Muscle of leg (tissue), 11 donors: Measurements from ENCODE around the gene HOXD10. TPM values are rescaled to one million over a fixed set of nuclear protein-coding genes. Genes with fewer than 3 reads are reported as not detected.

ENCODE experiments used
- DNase-seq: peaks from one replicate; pipeline ENCODE4 v3.0.0; 2013
- H3K27ac ChIP-seq: one replicate; pipeline ENCODE4 v1.5.1; 2013; ENCODE audit warnings: mild to moderate bottlenecking, low read length, control low read depth
- H3K27me3 ChIP-seq: one replicate; pipeline ENCODE4 v1.6.1; 2013; ENCODE audit warnings: low read length; ENCODE audit not compliant: control insufficient read depth, insufficient read depth
- H3K36me3 ChIP-seq: one replicate; pipeline ENCODE4 v1.6.1; 2013; ENCODE audit warnings: low read length; ENCODE audit not compliant: control insufficient read depth, insufficient read depth
- H3K4me1 ChIP-seq: one replicate; pipeline ENCODE4 v1.6.1; 2013; ENCODE audit warnings: low read length; ENCODE audit not compliant: control insufficient read depth, insufficient read depth
- H3K4me3 ChIP-seq: one replicate; pipeline ENCODE4 v1.5.1; 2013; ENCODE audit warnings: low read length, control low read depth
- H3K9me3 ChIP-seq: replicated peaks from 2 replicates; pipeline ENCODE4 v1.6.1; 2013; ENCODE audit warnings: low read depth, low read length; ENCODE audit not compliant: control insufficient read depth
- WGBS: methylation state at CpG from one replicate; pipeline ENCODE4 v1.1.5; 2013; ENCODE audit warnings: missing lambda C conversion rate; ENCODE audit not compliant: insufficient coverage; 5-methylcytosine and 5-hydroxymethylcytosine counted together
- polyA plus RNA-seq, 8 donors: library from polyadenylated mRNA; unstranded; fragments of 120-200 nt; gene quantifications; one replicate each; pipeline versions ENCODE4 v1.2.1 to v1.2.3, GENCODE V29; 2013; ENCODE audit warnings: inconsistent platforms in 1 of 8, low replicate concordance in 1 of 8; ENCODE audit not compliant: insufficient read length in 8 of 8, insufficient read depth in 1 of 8
- total RNA-seq: library from RNA; stranded (reverse); fragments of 120-200 nt; gene quantifications from one replicate; pipeline ENCODE4 v1.2.4, GENCODE V29; 2013

Gene HOXD10
- total and polyA plus RNA-seq, 9 donors = 0.05 to 4.6 (median 0.21) TPM; not detected in 2

GRCh38 chr2:176076063-176076462 lies 40.5 kb upstream of the HOXD10 start:
- Histone ChIP-seq H3K27me3 (peaks cover 83% of the 10 kb centered on the region), H3K4me1 (peaks cover 17% of the 10 kb centered on the region), H3K9me3 (no peaks in the 10 kb centered on the region), H3K36me3 (no peaks in the 10 kb centered on the region), H3K4me3 (no peak overlapping the region), H3K27ac (no peak overlapping the region)
- DNase-seq = no peak
- no CpG with 5 or more reads among the region's 7 CpGs for WGBS

- Histone ChIP-seq H3K4me1 (peaks cover 14% of the 10 kb centered on the region), H3K27me3 (peaks cover 83% of the 10 kb centered on the region), H3K36me3 (no peaks in the 10 kb centered on the region), H3K4me3 (no peak overlapping the region), H3K9me3 (no peaks in the 10 kb centered on the region), H3K27ac (no peak overlapping the region)
- DNase-seq = no peak
- no CpG with 5 or more reads among the region's 2 CpGs for WGBS
These were observed 39.8 kb upstream of the HOXD10 start for GRCh38 chr2:176076796-176077195.

DNA sequence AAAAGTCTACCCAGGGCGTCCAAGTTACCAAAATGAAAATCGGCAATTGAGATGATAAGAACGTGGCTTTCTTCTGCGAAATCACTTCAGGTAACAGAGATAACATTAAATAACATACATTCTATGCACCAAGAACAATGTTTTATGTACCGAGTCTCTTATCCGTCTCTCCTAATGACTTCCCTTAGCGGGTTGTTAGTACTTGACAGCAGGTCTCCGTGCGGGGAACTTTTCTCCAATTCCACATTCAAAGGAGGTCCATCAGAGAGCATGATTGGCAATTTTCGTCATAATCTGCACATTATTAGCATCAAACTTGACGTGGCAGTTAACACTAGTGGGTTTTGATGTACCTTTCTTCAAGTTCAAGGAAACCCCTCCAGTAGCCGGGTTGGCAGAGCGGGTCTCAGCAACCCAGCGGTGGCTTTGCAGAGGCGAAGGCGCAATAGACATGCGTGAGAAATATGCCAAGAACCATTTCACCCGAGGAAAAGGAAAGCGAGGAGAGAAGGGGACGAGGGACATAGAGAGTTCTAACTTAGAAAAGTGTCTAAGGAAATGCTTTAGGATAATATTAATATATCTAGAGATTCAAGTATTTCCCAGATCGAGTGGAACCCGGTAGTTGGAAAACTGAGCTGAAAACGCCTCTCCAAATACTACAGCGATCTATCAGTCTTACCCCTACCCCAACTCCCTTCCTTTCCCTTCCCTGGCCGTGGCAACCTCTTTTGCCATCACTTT lies 37.9 kb upstream of the HOXD10 start:
- WGBS = 17% methylated on average over 9 of the region's 25 CpGs
- peaks cover 24% of the 10 kb centered on the region for H3K4me1 ChIP-seq
- H3K9me3 ChIP-seq = no peaks in the 10 kb centered on the region
- no peak for DNase-seq
- H3K4me3 ChIP-seq = no peak overlapping the region
- no peak overlapping the region for H3K27ac ChIP-seq
- H3K27me3 ChIP-seq = peaks cover 84% of the 10 kb centered on the region
- H3K36me3 ChIP-seq = no peaks in the 10 kb centered on the region

- 2% methylated on average over 21 of the region's 30 CpGs for WGBS
- Histone ChIP-seq H3K9me3 (no peaks in the 10 kb centered on the region), H3K27ac (no peak overlapping the region), H3K27me3 (peaks cover 84% of the 10 kb centered on the region), H3K4me1 (peaks cover 25% of the 10 kb centered on the region), H3K4me3 (peak overlapping the region; percentile 6), H3K36me3 (no peaks in the 10 kb centered on the region)
- DNase-seq = no peak
These were observed 37.2 kb upstream of the HOXD10 start for GRCh38 chr2:176079285-176079830.

DNA sequence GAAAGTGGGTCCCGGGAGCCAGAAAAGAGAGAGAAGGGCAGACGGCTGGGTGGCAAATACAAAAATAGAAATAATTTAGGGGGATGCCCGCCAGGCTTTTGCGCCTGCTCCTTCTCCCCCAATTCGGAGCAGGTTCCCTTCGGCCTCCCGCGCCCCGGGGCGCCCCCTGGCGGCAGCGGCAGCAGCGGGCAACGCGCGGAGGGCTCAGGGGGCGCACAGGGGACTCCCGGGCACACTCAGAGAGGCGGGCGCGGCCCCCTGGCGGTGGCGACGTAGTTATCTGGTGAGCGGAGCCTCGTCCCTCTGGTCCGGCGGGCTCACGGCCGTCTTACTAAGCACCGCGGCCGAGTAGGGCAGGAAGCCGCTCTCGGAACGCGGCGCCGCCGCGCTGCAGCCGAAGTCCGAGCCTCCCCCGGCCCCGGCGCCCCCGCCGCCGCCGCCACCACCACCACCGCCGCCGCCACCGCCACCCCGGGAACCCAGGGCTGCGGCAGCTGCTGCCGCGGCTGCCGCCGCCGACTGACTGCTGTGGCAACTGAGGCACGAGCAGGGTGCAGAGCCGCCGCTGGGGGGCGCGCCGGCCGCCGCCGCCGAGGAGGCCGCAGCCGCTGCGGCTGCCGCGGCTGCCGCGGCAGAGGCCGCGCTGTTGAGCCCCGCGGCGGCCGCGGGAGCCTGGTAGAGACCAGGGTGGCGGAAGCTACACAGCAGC lies 36.6 kb upstream of the HOXD10 start:
- H3K4me3 ChIP-seq = peak overlapping the region; percentile 6
- H3K9me3 ChIP-seq = no peaks in the 10 kb centered on the region
- H3K27me3 ChIP-seq = peaks cover 84% of the 10 kb centered on the region
- no peak overlapping the region for H3K27ac ChIP-seq
- peaks cover 31% of the 10 kb centered on the region for H3K4me1 ChIP-seq
- no peaks in the 10 kb centered on the region for H3K36me3 ChIP-seq
- WGBS = 2% methylated on average over 81 of the region's 86 CpGs
- DNase-seq = peak; percentile 62

GRCh38 chr2:176080540-176081375 lies 35.8 kb upstream of the HOXD10 start:
- no peak for DNase-seq
- H3K9me3 ChIP-seq = no peaks in the 10 kb centered on the region
- H3K36me3 ChIP-seq = no peaks in the 10 kb centered on the region
- no peak overlapping the region for H3K27ac ChIP-seq
- H3K4me1 ChIP-seq = peaks cover 38% of the 10 kb centered on the region
- 2% methylated on average over 59 of the region's 68 CpGs for WGBS
- peak overlapping the region; percentile 9 for H3K4me3 ChIP-seq
- peaks cover 85% of the 10 kb centered on the region for H3K27me3 ChIP-seq

DNA sequence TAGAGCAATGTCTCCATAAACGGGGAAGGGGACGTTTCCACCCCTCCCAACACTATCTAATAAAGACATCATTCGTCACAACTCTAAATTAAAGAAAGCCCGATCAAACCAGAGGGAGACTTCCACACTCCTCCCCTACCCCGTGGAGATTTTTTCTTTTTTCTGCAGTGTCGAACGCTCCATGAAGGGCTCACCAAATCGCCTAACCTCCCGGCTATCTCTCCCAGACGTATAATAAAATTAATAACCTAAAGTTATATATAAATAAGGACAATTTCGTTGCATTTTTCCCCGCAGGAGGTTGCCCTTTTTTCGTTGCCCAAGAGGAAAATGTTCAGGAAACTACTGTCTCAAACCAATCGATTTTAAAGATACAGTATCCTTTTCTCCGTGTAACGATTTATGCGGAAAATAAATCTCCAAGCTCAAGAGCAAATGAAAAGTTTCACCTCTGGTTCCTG lies 35.2 kb upstream of the HOXD10 start:
- 2% methylated on average over 6 of the region's 17 CpGs for WGBS
- no peaks in the 10 kb centered on the region for H3K9me3 ChIP-seq
- peaks cover 85% of the 10 kb centered on the region for H3K27me3 ChIP-seq
- peaks cover 43% of the 10 kb centered on the region for H3K4me1 ChIP-seq
- H3K4me3 ChIP-seq = no peak overlapping the region
- H3K36me3 ChIP-seq = no peaks in the 10 kb centered on the region
- H3K27ac ChIP-seq = no peak overlapping the region
- no peak for DNase-seq

GRCh38 chr2:176081837-176082524 lies 34.6 kb upstream of the HOXD10 start:
- no peaks in the 10 kb centered on the region for H3K36me3 ChIP-seq
- H3K4me3 ChIP-seq = no peak overlapping the region
- H3K4me1 ChIP-seq = peaks cover 43% of the 10 kb centered on the region
- H3K27ac ChIP-seq = no peak overlapping the region
- 5% methylated on average over 53 of the region's 62 CpGs for WGBS
- peaks cover 83% of the 10 kb centered on the region for H3K27me3 ChIP-seq
- DNase-seq = no peak
- no peaks in the 10 kb centered on the region for H3K9me3 ChIP-seq

DNA sequence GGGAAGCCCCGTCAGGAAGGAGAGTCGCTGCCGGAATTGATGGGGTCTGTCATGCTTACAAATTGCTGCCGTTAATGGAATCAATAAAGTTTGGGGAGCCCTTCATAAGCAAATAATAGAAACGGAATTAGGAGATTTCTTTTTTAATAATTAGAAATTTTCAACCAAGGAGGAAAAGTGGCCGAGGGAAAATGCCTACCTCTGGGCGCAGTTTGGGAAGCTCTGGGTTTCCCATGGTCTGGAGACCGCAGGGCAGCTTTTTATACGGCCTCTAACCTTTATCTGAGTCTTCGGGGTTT lies 34.1 kb upstream of the HOXD10 start:
- H3K4me1 ChIP-seq = peaks cover 43% of the 10 kb centered on the region
- H3K9me3 ChIP-seq = no peaks in the 10 kb centered on the region
- H3K27ac ChIP-seq = no peak overlapping the region
- 16% methylated on average over 6 of the region's 10 CpGs for WGBS
- H3K36me3 ChIP-seq = no peaks in the 10 kb centered on the region
- peaks cover 88% of the 10 kb centered on the region for H3K27me3 ChIP-seq
- H3K4me3 ChIP-seq = no peak overlapping the region
- DNase-seq = no peak
